Dendritic cell treated with granulocyte-macrophage colony-stimulating factor and Interleukin-4, amounts not matched to agents 40 ng/mL and 50 ng/mL, for 4 days (primary cell): Measurements from ENCODE around the gene PPEF2.
"Not testable (repeated sequence)": the region's sequence is repeated elsewhere in the genome, so short reads cannot be mapped to it uniquely, and the experiment has no call there.

Experiments used
- H3K27ac Mint-ChIP-seq: one replicate; pipeline ENCODE4 v1.8.0; 2022; ENCODE audit warnings: mild to moderate bottlenecking, mixed read lengths
- H3K27me3 Mint-ChIP-seq: one replicate; pipeline ENCODE4 v1.8.0; 2022; ENCODE audit warnings: mild to moderate bottlenecking, mixed read lengths
- H3K36me3 Mint-ChIP-seq: one replicate; pipeline ENCODE4 v1.8.0; 2022; ENCODE audit warnings: low read depth, mixed read lengths
- H3K4me1 Mint-ChIP-seq: one replicate; pipeline ENCODE4 v1.8.0; 2022; ENCODE audit warnings: low read depth, mixed read lengths
- H3K4me3 Mint-ChIP-seq: one replicate; pipeline ENCODE4 v1.8.0; 2022; ENCODE audit warnings: mild to moderate bottlenecking, moderate library complexity, mixed read lengths
- H3K9me3 Mint-ChIP-seq: one replicate; pipeline ENCODE4 v1.8.0; 2022; ENCODE audit warnings: mixed read lengths
- intact Hi-C: fragments of 100-400 bp; cut with micrococcal nuclease; formaldehyde crosslinking; loops from one replicate; pipeline ENCODE4 v1.15.0; 2022

Gene PPEF2

GRCh38 chr4:75881476-75881875 lies 20.8 kb downstream of the PPEF2 start:
- intact Hi-C loops = no loop called here
- Mint-ChIP-seq H3K4me3 (no peak overlapping the region), H3K27ac (no peak overlapping the region), H3K9me3 (no peaks in the 10 kb centered on the region), H3K36me3 (no peaks in the 10 kb centered on the region), H3K4me1 (no peaks in the 10 kb centered on the region), H3K27me3 (peaks cover 13% of the 10 kb centered on the region)

- no peaks in the 10 kb centered on the region for H3K4me1 Mint-ChIP-seq
- no peak overlapping the region for H3K4me3 Mint-ChIP-seq
- no peaks in the 10 kb centered on the region for H3K9me3 Mint-ChIP-seq
- no peak overlapping the region for H3K27ac Mint-ChIP-seq
- no peaks in the 10 kb centered on the region for H3K36me3 Mint-ChIP-seq
- peaks cover 7% of the 10 kb centered on the region for H3K27me3 Mint-ChIP-seq
- intact Hi-C loops = no loop called here
Observed at GRCh38 chr4:75880278-75880677, 22.0 kb downstream of the PPEF2 start.

DNA sequence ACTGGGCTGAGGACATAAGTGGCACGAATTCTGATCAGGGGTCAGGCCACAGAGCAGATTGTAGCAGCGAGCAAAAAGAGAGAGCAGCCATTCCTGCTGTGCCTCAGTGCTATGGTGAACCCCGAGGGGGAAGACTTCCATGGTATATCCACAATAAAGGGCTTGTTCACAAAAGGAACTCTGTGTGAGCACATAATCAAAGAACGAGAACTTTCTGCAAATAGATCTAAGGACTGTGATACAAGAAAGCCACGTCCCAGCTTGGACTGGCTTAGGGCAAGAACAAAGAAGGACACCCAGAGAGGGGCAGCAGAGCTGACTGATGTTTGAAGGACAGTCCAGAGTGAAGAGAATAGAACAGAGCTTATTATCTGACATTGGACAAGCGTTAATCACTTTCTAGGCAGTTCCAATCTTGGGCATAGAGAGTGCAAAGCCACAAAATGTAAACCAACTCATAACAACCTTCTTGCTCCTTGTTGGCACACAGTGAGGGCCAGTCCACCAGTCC lies 24.0 kb downstream of the PPEF2 start:
- Mint-ChIP-seq H3K27ac (no peak overlapping the region), H3K36me3 (no peaks in the 10 kb centered on the region), H3K27me3 (peaks cover 7% of the 10 kb centered on the region), H3K4me3 (no peak overlapping the region), H3K9me3 (no peaks in the 10 kb centered on the region), H3K4me1 (no peaks in the 10 kb centered on the region)
- intact Hi-C loops = no loop called here

- Mint-ChIP-seq H3K4me3 (no peak overlapping the region), H3K9me3 (no peaks in the 10 kb centered on the region), H3K27ac (no peak overlapping the region), H3K4me1 (no peaks in the 10 kb centered on the region), H3K27me3 (peaks cover 7% of the 10 kb centered on the region), H3K36me3 (no peaks in the 10 kb centered on the region)
- intact Hi-C loops = no loop called here
Observed at GRCh38 chr4:75876218-75876617, 26.0 kb downstream of the PPEF2 start.

DNA sequence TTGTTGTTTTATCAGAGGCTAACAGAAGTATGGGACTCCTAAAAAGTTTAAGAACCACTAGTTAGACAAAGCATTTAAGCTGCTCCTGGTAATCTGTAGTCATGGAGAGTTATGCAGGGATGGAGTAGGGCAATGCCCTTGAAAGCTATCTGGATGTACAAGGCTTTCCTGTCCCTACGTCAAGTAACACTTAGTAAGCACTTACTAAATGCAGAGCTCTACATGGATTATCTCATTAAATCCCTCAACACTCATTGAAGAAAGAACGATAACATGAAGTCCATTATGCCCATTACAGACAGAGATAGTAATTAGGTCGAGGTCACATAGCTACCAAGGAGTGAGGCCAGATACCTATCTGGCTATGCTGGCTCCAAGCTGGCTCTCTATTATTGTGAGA lies 33.2 kb downstream of the PPEF2 start:
- H3K9me3 Mint-ChIP-seq = no peaks in the 10 kb centered on the region
- intact Hi-C loops = no loop called here
- no peaks in the 10 kb centered on the region for H3K4me1 Mint-ChIP-seq
- H3K27me3 Mint-ChIP-seq = peaks cover 2% of the 10 kb centered on the region
- H3K36me3 Mint-ChIP-seq = no peaks in the 10 kb centered on the region
- no peak overlapping the region for H3K4me3 Mint-ChIP-seq
- H3K27ac Mint-ChIP-seq = no peak overlapping the region

DNA sequence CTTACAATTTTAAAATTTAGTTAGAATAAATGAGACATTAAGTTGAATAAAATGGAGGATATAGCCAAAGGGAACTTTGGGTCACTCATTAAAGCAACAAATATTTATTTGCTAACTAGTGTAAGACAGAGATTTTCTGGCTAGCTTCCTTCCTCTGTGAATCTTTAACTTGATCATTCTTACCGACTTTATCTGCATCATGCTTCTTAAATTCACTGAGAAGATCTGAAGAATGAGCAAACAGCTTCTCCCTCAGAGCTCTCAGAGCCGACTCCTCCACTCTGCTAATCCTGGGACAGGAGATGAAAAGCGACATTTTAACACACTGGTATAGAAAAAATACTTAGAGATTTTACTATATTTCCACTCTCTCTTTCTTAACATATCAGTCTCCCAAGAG lies 35.1 kb downstream of the PPEF2 start:
- Mint-ChIP-seq H3K27me3 (peaks cover 6% of the 10 kb centered on the region), H3K4me3 (no peak overlapping the region), H3K4me1 (no peaks in the 10 kb centered on the region)

GRCh38 chr4:75860606-75861005 lies 41.6 kb downstream of the PPEF2 start:
- Mint-ChIP-seq H3K27ac (no peak overlapping the region), H3K4me1 (no peaks in the 10 kb centered on the region), H3K4me3 (no peak overlapping the region), H3K9me3 (no peaks in the 10 kb centered on the region), H3K27me3 (peaks cover 4% of the 10 kb centered on the region), H3K36me3 (no peaks in the 10 kb centered on the region)
- intact Hi-C loops = no loop called here

More for the DNA sequence above, 35.1 kb downstream of the PPEF2 start:
- no peaks in the 10 kb centered on the region for H3K9me3 Mint-ChIP-seq
- H3K27ac Mint-ChIP-seq = no peak overlapping the region
- intact Hi-C loops = no loop called here
- H3K36me3 Mint-ChIP-seq = no peaks in the 10 kb centered on the region

GRCh38 chr4:75858721-75859120 lies 43.5 kb downstream of the PPEF2 start:
- intact Hi-C loops = no loop called here
- peaks cover under 1% of the 10 kb centered on the region for H3K27me3 Mint-ChIP-seq
- no peaks in the 10 kb centered on the region for H3K4me1 Mint-ChIP-seq
- no peaks in the 10 kb centered on the region for H3K9me3 Mint-ChIP-seq
- H3K4me3 Mint-ChIP-seq = no peak overlapping the region
- H3K27ac Mint-ChIP-seq = no peak overlapping the region
- no peaks in the 10 kb centered on the region for H3K36me3 Mint-ChIP-seq

GRCh38 chr4:75849461-75849860 lies 52.8 kb downstream of the PPEF2 start:
- intact Hi-C loops = loop anchor here (5.0 kb wide), 1 partner anchor 37 kb away; no protein-coding TSS in a partner anchor
- Mint-ChIP-seq H3K4me1 (peaks cover 5% of the 10 kb centered on the region), H3K36me3 (no peaks in the 10 kb centered on the region), H3K27me3 (no peaks in the 10 kb centered on the region), H3K4me3 (no peak overlapping the region), H3K27ac (no peak overlapping the region), H3K9me3 (no peaks in the 10 kb centered on the region)

DNA sequence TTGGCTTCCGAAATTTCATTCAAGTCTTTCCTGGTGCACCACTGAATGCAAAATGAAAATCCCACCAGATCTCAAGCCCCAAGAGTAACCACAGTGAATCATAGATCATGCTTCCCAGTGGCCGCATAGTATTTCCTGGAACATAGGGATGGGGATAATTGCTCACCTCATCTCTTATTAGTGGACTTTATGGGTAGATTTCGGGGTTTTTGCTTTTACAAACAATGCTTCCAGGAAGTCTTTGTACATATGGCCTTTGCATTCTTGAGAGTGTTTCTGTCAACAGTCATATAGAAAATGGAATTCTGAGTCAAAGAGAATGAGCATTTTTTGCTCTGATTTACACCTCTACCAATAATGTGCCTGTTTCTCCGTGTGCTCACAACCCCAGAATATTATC lies 53.4 kb downstream of the PPEF2 start:
- Mint-ChIP-seq H3K9me3 (no peaks in the 10 kb centered on the region), H3K27ac (no peak overlapping the region), H3K4me3 (no peak overlapping the region), H3K4me1 (peaks cover 10% of the 10 kb centered on the region), H3K27me3 (no peaks in the 10 kb centered on the region), H3K36me3 (no peaks in the 10 kb centered on the region)
- intact Hi-C loops = loop anchor here (5.0 kb wide), 1 partner anchor 37 kb away; no protein-coding TSS in a partner anchor

GRCh38 chr4:75848171-75848760 lies 54.0 kb downstream of the PPEF2 start:
- intact Hi-C loops = loop anchor here (5.0 kb wide), 1 partner anchor 36 kb away; no protein-coding TSS in a partner anchor
- not testable (repeated sequence) for H3K36me3 Mint-ChIP-seq, H3K4me3 Mint-ChIP-seq, H3K27ac Mint-ChIP-seq, H3K27me3 Mint-ChIP-seq, H3K9me3 Mint-ChIP-seq
- peaks cover 14% of the 10 kb centered on the region for H3K4me1 Mint-ChIP-seq

DNA sequence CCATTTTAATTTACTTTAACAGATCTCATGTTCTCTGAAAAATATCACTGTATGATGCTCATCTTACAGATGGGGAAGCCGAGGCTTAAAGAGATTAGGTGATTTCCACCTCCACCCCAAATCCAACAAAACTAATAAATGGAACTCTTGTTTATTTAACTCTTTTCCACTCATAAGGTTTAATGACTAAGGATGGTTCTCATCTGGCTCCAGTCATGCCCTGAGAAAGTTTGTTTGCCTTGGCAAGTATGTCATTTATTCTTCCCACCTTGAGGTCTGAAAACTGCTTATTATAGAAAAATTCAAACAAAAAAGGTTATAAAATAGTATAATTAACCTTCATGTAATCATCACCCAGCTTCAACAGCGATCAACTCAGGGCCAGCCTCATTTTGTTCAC lies 56.3 kb downstream of the PPEF2 start:
- intact Hi-C loops = loop anchor here (5.0 kb wide), 1 partner anchor 34 kb away; no protein-coding TSS in a partner anchor
- no peak overlapping the region for H3K27ac Mint-ChIP-seq

GRCh38 chr4:75844151-75844662 lies 58.0 kb downstream of the PPEF2 start:
- H3K4me1 Mint-ChIP-seq = peaks cover 9% of the 10 kb centered on the region
- H3K4me3 Mint-ChIP-seq = no peak overlapping the region
- no peaks in the 10 kb centered on the region for H3K27me3 Mint-ChIP-seq
- intact Hi-C loops = no loop called here
- no peaks in the 10 kb centered on the region for H3K9me3 Mint-ChIP-seq
- H3K27ac Mint-ChIP-seq = peak overlapping the region; percentile 25
- H3K36me3 Mint-ChIP-seq = no peaks in the 10 kb centered on the region

More for the DNA sequence above, 56.3 kb downstream of the PPEF2 start:
- Mint-ChIP-seq H3K9me3 (no peaks in the 10 kb centered on the region), H3K4me3 (no peak overlapping the region), H3K36me3 (no peaks in the 10 kb centered on the region), H3K27me3 (no peaks in the 10 kb centered on the region), H3K4me1 (peaks cover 14% of the 10 kb centered on the region)

- Mint-ChIP-seq H3K27me3 (no peaks in the 10 kb centered on the region), H3K9me3 (no peaks in the 10 kb centered on the region), H3K27ac (peak overlapping the region; percentile 25), H3K4me1 (peaks cover 9% of the 10 kb centered on the region), H3K4me3 (no peak overlapping the region), H3K36me3 (no peaks in the 10 kb centered on the region)
- intact Hi-C loops = no loop called here
Observed at GRCh38 chr4:75843596-75843995, 58.7 kb downstream of the PPEF2 start.
